A549 (cell line): ENCODE measurements around the gene ERGIC1. TPM values are rescaled to one million over a fixed set of nuclear protein-coding genes. Genes with fewer than 3 reads are reported as not detected.
A peak's percentile ranks its signal among the peaks of the same experiment; 100 is the strongest.

Source experiments
- ATAC-seq, 2 experiments: fragments of 200-7000 bp in 1 of 2; fragments of >200 bp in 1 of 2; cut with Nextera tagmentation in 1 of 2; cut with Tn5 transposase in 1 of 2; 3 replicates each; pipeline versions ENCODE4 v1.8.0 to v1.9.1; 2018 to 2020; ENCODE audit warnings: mild to moderate bottlenecking in 1 of 2, moderate library complexity in 1 of 2
- CTCF ChIA-PET: fragments of 300-600 bp; sonication (Branson Sonifier 250); formaldehyde crosslinking; extraction: SDS; loops from one replicate; lab custom pipeline; 2021; ENCODE audit warnings: antibody characterized with exemption, inconsistent platforms; lab: Yijun Ruan, JAX
- POLR2A ChIA-PET: fragments of 350-600 bp; formaldehyde crosslinking; extraction: SDS; loops from one replicate; lab custom pipeline; 2021; ENCODE audit warnings: antibody characterized with exemption, inconsistent platforms; lab: Yijun Ruan, JAX
- DNase-seq, 2 experiments: peaks; one replicate each; pipeline versions ENCODE4 v3.0.0 to v3.0.0-alpha.2; 2011 to 2016; ENCODE audit warnings: low read depth in 1 of 2, low spot score in 1 of 2
- FAIRE-seq: peaks from 2 replicates; lab custom pipeline; 2011; peaks lifted over from hg19 to GRCh38; lab: Jason Lieb, UNC
- H3K27ac ChIP-seq, 2 experiments: fragments of >200 bp; sonication (Bioruptor Twin); formaldehyde crosslinking; 3 replicates each; pipeline ENCODE4 v1.5.1; 2016 to 2017
- H3K4me1 ChIP-seq: fragments of >200 bp; sonication (Bioruptor Twin); formaldehyde crosslinking; 3 replicates; pipeline ENCODE4 v1.6.1; 2016
- H3K4me2 ChIP-seq: fragments of >200 bp; sonication (Bioruptor Twin); formaldehyde crosslinking; 3 replicates; pipeline ENCODE4 v1.6.1; 2016
- H3K4me3 ChIP-seq: fragments of >200 bp; sonication (Bioruptor Twin); formaldehyde crosslinking; 3 replicates; pipeline ENCODE4 v1.5.1; 2016
- H3K9me3 ChIP-seq: fragments of >200 bp; sonication (Bioruptor Twin); formaldehyde crosslinking; 3 replicates; pipeline ENCODE4 v1.6.1; 2016
- BHLHE40 ChIP-seq: IDR thresholded peaks from 2 replicates; pipeline ENCODE4 v1.6.1; 2012; ENCODE audit warnings: low read depth, low read length, inconsistent platforms
- CBX8 ChIP-seq: fragments of 200-600 bp; sonication (generic); IDR thresholded peaks from 2 replicates; pipeline ENCODE4 v1.6.1; 2016
- CHD4 ChIP-seq: fragments of 200-600 bp; sonication (generic); IDR thresholded peaks from 2 replicates; pipeline ENCODE4 v1.6.1; 2016; ENCODE audit warnings: antibody characterized with exemption, mild to moderate bottlenecking, borderline replicate concordance
- EHF ChIP-seq: fragments of 250-450 bp; sonication (Bioruptor Pico); IDR thresholded peaks from 2 replicates; pipeline ENCODE4 v1.5.0; 2020; ENCODE audit warnings: mild to moderate bottlenecking
- EP300 ChIP-seq, 2 experiments: fragments of >200 bp; sonication (Bioruptor Twin); formaldehyde crosslinking; IDR thresholded peaks; 2 replicates in 1 of 2; 3 replicates in 1 of 2; pipeline ENCODE4 v1.6.1; 2016 to 2017
- FOXS1 ChIP-seq: fragments of 250-450 bp; sonication (Bioruptor Pico); IDR thresholded peaks from 2 replicates; pipeline ENCODE4 v1.5.0; 2020; ENCODE audit warnings: mild to moderate bottlenecking, moderate library complexity
- HOXB5 ChIP-seq: fragments of 250-450 bp; sonication (Bioruptor Pico); IDR thresholded peaks from 2 replicates; pipeline ENCODE4 v1.5.0; 2020; ENCODE audit warnings: mild to moderate bottlenecking, moderate library complexity
- NPAS2 ChIP-seq: fragments of 250-450 bp; sonication (Bioruptor Pico); IDR thresholded peaks from 2 replicates; pipeline ENCODE4 v1.8.0; 2022; ENCODE audit warnings: mild to moderate bottlenecking, moderate library complexity, borderline replicate concordance
- POLR2A ChIP-seq: IDR thresholded peaks from 2 replicates; pipeline ENCODE4 v1.6.1; 2012; ENCODE audit warnings: mild to moderate bottlenecking, low read length
- POLR2AphosphoS2 ChIP-seq: conservative IDR thresholded peaks from 2 replicates; pipeline ENCODE4 v1.6.1; 2012; ENCODE audit warnings: low read length, improper control_type of control experiment, inconsistent platforms
- RNF2 ChIP-seq: fragments of 200-600 bp; sonication (generic); IDR thresholded peaks from 2 replicates; pipeline ENCODE4 v1.6.1; 2016; ENCODE audit warnings: low read depth, mild to moderate bottlenecking, antibody characterized with exemption, moderate library complexity, borderline replicate concordance
- TFCP2L1 ChIP-seq: fragments of 250-450 bp; sonication (Bioruptor Pico); IDR thresholded peaks from 2 replicates; pipeline ENCODE4 v1.5.0; 2021; ENCODE audit warnings: mild to moderate bottlenecking
- ZFP36 ChIP-seq: fragments of 450-650 bp; IDR thresholded peaks from 2 replicates; pipeline ENCODE4 v1.6.1; 2014; ENCODE audit warnings: borderline replicate concordance; ENCODE audit not compliant: partially characterized antibody
- ZNF302 ChIP-seq: fragments of 250-450 bp; sonication (Bioruptor Pico); IDR thresholded peaks from 2 replicates; pipeline ENCODE4 v1.9.0; 2021; ENCODE audit warnings: inconsistent platforms, mild to moderate bottlenecking, moderate library complexity
- WGBS: methylation state at CpG from one replicate; pipeline ENCODE4 v1.1.6; 2017; ENCODE audit errors: missing lambda C conversion rate; 5-methylcytosine and 5-hydroxymethylcytosine counted together
- polyA plus RNA-seq, 4 experiments: library from polyadenylated mRNA; depleted of rRNA in 3 of 4; stranded (reverse); fragments of >200 nt; fragmentation: RNase III in 1 of 4; extraction: RNeasy Plus Mini Kit Qiagen cat#74134 plus additional on column Dnase treatment in 1 of 4; gene quantifications; 2 replicates in 3 of 4; 3 replicates in 1 of 4; pipeline ENCODE4 v1.2.3, GENCODE V29; 2011 to 2017
- TF ChIP-seq, protein P1 (sequence below): fragments of 450-650 bp; IDR thresholded peaks from 2 replicates; pipeline ENCODE4 v1.6.1; 2014; ENCODE audit warnings: antibody characterized with exemption
- TF ChIP-seq, protein P2 (sequence below): IDR thresholded peaks from 2 replicates; pipeline ENCODE4 v1.6.1; 2012

Gene ERGIC1
- polyA plus RNA-seq, 2 of the 4 experiments (the other 2 are of a cell fraction) = 176 to 304 TPM

DNA sequence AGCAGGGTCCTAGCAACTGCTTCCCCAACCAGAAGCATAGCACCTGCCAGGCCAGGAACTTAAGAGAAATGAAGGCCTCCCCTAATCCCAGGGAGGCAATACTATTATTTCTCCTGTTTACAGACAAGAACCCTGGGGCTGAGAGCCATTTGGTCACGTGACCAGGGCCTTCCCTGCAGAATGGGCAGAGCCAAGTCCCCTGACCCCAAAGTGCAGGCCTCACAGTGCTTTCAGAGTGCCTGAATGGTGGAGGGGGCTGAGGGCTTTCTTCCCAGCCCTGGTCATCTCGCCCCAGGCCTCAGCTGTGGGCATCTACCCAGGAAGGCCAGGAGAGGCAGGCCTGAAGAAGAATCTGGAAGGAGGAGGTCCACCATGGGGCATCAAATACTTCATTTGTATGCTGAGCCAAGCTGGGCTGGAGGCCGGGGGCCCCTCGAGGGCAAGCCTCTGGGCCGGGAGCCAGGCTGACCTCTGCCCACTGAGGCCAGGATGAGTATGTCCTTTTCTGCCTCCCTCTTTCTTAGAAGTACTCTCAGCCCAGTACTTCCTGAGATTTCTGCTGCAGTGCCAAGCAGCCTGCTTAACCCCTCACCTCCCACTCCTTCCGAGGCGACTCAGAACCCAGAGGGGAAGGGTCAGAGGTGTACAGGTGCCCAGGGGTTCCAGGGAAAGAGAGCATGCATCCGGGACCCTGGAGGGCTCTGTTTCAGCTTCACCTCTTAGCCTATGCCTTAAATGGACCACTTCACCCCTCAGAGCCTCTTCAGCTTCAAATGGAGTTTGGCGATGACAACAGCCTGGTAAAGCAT lies 44.2 kb upstream of the ERGIC1 start:
- CTCF ChIA-PET = interaction anchor here (0.7 to 1.9 kb wide), 6 partner anchors 10 to 30 kb away, joined by 3 to 8 read pairs (median 3); partner anchors contain the start of gene DUSP1
- Histone ChIP-seq H3K4me1 (peaks cover 44% of the 10 kb centered on the region), H3K9me3 (no peaks in the 10 kb centered on the region), H3K27ac (peak overlapping the region; percentile 71 to 85)
- POLR2A ChIA-PET = no interaction called here
- DNase-seq (no peak), ATAC-seq (peak; percentile 2 to 19; a peak in 3 of 6 replicates), FAIRE-seq (no peak)
- WGBS = 75% methylated on average over 9 of the region's 9 CpGs
- no peak for TF ChIP-seq BHLHE40
- no peak for TF ChIP-seq NPAS2 (CRISPR knock-in tag)
- TF ChIP-seq POLR2A = no peak
- TF ChIP-seq FOXS1 = no peak
- TF ChIP-seq, protein P1, sequence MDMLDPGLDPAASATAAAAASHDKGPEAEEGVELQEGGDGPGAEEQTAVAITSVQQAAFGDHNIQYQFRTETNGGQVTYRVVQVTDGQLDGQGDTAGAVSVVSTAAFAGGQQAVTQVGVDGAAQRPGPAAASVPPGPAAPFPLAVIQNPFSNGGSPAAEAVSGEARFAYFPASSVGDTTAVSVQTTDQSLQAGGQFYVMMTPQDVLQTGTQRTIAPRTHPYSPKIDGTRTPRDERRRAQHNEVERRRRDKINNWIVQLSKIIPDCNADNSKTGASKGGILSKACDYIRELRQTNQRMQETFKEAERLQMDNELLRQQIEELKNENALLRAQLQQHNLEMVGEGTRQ = peak; percentile 15; the same call in 1 of the 2 replicates
- TF ChIP-seq, all 56 proteins: peak for 1
- H3K4me3 ChIP-seq = no peak overlapping the region
- H3K4me2 ChIP-seq = peak overlapping the region; percentile 31

DNA sequence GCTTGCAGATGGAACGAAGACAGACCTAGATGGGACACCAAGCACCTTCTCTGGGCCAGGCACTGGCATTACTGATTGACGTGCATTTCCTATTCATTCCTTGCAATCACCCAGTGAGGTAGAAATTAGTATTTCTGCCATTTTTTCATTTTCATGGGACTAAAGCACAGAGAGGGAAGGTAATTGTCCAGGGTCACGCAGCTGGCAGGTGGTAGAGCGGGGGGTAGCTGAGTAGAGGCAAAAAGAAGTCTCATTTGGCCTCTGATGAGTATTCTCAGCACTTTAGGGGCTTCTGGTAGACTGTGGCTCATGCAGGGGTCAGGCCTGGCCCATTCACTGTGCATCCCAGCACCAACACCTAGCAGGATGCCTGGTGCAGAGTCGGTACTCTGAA lies 43.6 kb upstream of the ERGIC1 start:
- H3K27ac ChIP-seq = peak overlapping the region; percentile 71 to 85; a peak in 5 of 6 replicates
- ChIA-PET POLR2A (no interaction called here), CTCF (interaction anchor here (1.7 to 1.9 kb wide), 2 partner anchors 9 to 19 kb away, joined by 4 to 8 read pairs; partner anchors contain the start of gene DUSP1)
- H3K4me3 ChIP-seq = no peak overlapping the region
- ATAC-seq (peak in 1 of 2 experiments; percentile 4; a peak in 1 of 6 replicates), FAIRE-seq (no peak), DNase-seq (no peak)
- H3K9me3 ChIP-seq = no peaks in the 10 kb centered on the region
- peaks cover 48% of the 10 kb centered on the region for H3K4me1 ChIP-seq
- 86% methylated on average over 5 of the region's 5 CpGs for WGBS
- TF ChIP-seq ZFP36 (no peak), TFCP2L1 (CRISPR knock-in tag) (no peak), HOXB5 (CRISPR knock-in tag) (no peak)
- H3K4me2 ChIP-seq = no peak overlapping the region; the same call in 2 of the 3 replicates

DNA sequence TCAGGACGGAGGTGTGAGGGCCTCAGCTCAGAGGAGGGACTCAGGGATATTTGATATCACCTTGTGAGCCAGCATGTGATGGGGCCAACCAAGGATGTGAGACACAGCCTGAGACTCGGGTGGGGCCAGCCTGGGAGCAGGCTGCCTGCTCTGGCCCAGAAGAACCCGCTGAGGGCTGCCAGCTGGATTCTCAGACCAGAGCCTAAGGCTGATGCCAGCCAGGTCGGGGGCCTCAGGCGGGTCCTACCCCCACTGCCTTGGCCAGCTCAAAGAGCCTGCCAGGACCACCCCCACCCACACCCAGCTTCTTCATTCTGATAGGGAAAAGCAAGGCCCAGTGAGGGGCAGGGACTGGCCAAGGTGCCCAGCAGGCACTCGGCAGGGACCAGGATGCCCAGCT lies 42.8 kb upstream of the ERGIC1 start:
- no peak overlapping the region for H3K4me2 ChIP-seq
- H3K27ac ChIP-seq = peak overlapping the region; percentile 14 to 85; a peak in 3 of 6 replicates
- TF ChIP-seq POLR2AphosphoS2 (no peak), EHF (no peak), ZNF302 (CRISPR knock-in tag) (no peak), TFCP2L1 (CRISPR knock-in tag) (no peak), CBX8 (no peak), ZFP36 (no peak), FOXS1 (no peak), RNF2 (no peak), EP300 (IDR thresholded peaks at IDR 0.05) (no peak), CHD4 (no peak)
- TF ChIP-seq, protein P2, sequence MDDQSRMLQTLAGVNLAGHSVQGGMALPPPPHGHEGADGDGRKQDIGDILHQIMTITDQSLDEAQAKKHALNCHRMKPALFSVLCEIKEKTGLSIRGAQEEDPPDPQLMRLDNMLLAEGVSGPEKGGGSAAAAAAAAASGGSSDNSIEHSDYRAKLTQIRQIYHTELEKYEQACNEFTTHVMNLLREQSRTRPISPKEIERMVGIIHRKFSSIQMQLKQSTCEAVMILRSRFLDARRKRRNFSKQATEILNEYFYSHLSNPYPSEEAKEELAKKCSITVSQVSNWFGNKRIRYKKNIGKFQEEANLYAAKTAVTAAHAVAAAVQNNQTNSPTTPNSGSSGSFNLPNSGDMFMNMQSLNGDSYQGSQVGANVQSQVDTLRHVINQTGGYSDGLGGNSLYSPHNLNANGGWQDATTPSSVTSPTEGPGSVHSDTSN = no peak
- ChIA-PET POLR2A (interaction anchor here (1.3 kb wide), 1 partner anchor 20 kb away, joined by 4 read pairs; the partner anchor contains the start of gene DUSP1), CTCF (interaction anchor here (1.0 to 1.9 kb wide), 4 partner anchors 9 to 142 kb away, joined by 3 to 8 read pairs (median 4); partner anchors contain the start of gene DUSP1)
- peaks cover 50% of the 10 kb centered on the region for H3K4me1 ChIP-seq
- WGBS = 89% methylated on average over 5 of the region's 6 CpGs
- ATAC-seq (no peak; a peak in 1 of 6 replicates), DNase-seq (no peak), FAIRE-seq (no peak)
- H3K4me3 ChIP-seq = no peak overlapping the region
- H3K9me3 ChIP-seq = no peaks in the 10 kb centered on the region
